BJ (cell line): ENCODE measurements around the gene LAMA3. TPM values are rescaled to one million over a fixed set of nuclear protein-coding genes. Genes with fewer than 3 reads are reported as not detected.

Experiments used
- CTCF ChIA-PET: fragments of 350-600 bp; formaldehyde crosslinking; extraction: SDS; loops from one replicate; lab custom pipeline; 2021; ENCODE audit warnings: antibody characterized with exemption, inconsistent platforms; lab: Yijun Ruan, JAX
- POLR2A ChIA-PET: fragments of 300-600 bp; sonication (Branson Sonifier 250); formaldehyde crosslinking; extraction: SDS; loops from one replicate; lab custom pipeline; 2021; ENCODE audit warnings: antibody characterized with exemption; lab: Charles Lee
- DNase-seq: peaks from one replicate; pipeline ENCODE4 v3.0.0-alpha.2; 2011; ENCODE audit warnings: low read depth
- H3K27me3 ChIP-seq: 2 replicates; pipeline ENCODE4 v1.6.0; 2011; ENCODE audit warnings: low read length; ENCODE audit not compliant: control insufficient read depth, insufficient read depth
- H3K36me3 ChIP-seq: 2 replicates; pipeline ENCODE4 v1.5.1; 2011; ENCODE audit warnings: low read length; ENCODE audit not compliant: control insufficient read depth, insufficient read depth
- H3K4me3 ChIP-seq: 2 replicates; pipeline ENCODE4 v1.5.1; 2011; ENCODE audit warnings: low read depth, mild to moderate bottlenecking, control low read depth, low read length
- polyA plus RNA-seq: library from polyadenylated mRNA; depleted of rRNA; stranded (reverse); fragments of >200 nt; gene quantifications from 2 replicates; pipeline ENCODE4 v1.2.3, GENCODE V29; 2011
- TF ChIP-seq, protein P1 (sequence below): IDR thresholded peaks from 2 replicates; pipeline ENCODE4 v1.5.1; 2011; ENCODE audit warnings: low read depth, mild to moderate bottlenecking, control low read depth, inconsistent platforms, low read length, moderate library complexity; ENCODE audit not compliant: insufficient read depth

LAMA3 gene
- polyA plus RNA-seq, 1 experiment: 5.6 TPM

DNA sequence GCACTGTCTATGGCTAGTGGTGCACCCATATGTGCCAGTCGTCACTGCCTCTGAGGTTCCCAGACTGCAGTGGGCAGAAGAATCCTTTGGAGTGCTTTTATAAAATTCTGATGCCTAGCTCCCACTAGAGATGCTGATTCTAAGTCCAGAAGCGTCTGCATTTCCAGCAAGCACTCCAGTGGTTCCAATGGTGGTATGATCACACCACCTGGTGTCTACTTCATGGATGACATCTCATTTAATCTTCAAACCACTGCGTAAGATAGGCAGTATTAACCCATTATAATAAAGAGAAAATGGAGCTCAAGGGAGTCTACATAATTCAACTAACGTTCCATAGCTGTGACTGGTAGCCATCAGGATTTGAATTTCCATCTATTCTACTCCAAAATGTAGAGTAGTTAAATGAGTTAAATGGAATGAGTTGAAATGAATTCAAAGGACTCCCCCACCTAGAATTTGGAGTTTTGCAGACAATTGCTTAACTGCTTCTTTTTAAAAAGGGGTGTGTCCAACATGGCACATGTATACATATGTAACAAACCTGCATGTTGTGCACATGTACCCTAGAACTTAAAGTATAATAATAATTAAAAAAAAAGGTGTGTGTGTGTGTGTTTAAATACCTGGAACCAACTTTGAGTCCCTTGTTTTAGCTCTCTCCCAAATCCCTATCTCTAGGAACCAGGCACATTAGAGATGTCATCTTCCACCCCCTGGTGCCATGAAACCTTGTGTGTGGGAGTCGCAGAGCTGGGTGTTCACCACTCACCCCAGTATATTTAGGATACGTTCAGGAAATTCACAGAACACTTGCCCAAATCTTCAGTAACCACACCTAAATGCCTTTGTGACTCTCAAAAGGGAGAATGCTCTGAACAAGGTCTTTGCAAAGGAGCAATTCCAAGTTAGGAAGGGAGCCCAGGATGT lies 14.1 kb downstream of the LAMA3 start:
- Histone ChIP-seq H3K36me3 (no peaks in the 10 kb centered on the region), H3K27me3 (no peaks in the 10 kb centered on the region; the same call in 1 of the 2 replicates), H3K4me3 (no peak overlapping the region)
- DNase-seq: no peak
- POLR2A ChIA-PET: no interaction called here
- CTCF ChIA-PET: interaction anchor here (0.6 to 4.7 kb wide), 52 partner anchors 8 to 229 kb away, joined by 3 to 102 read pairs (median 4); partner anchors contain the start of genes LAMA3, NPC1 and RMC1
- TF ChIP-seq, protein P1, sequence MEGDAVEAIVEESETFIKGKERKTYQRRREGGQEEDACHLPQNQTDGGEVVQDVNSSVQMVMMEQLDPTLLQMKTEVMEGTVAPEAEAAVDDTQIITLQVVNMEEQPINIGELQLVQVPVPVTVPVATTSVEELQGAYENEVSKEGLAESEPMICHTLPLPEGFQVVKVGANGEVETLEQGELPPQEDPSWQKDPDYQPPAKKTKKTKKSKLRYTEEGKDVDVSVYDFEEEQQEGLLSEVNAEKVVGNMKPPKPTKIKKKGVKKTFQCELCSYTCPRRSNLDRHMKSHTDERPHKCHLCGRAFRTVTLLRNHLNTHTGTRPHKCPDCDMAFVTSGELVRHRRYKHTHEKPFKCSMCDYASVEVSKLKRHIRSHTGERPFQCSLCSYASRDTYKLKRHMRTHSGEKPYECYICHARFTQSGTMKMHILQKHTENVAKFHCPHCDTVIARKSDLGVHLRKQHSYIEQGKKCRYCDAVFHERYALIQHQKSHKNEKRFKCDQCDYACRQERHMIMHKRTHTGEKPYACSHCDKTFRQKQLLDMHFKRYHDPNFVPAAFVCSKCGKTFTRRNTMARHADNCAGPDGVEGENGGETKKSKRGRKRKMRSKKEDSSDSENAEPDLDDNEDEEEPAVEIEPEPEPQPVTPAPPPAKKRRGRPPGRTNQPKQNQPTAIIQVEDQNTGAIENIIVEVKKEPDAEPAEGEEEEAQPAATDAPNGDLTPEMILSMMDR: peak; percentile 62

DNA sequence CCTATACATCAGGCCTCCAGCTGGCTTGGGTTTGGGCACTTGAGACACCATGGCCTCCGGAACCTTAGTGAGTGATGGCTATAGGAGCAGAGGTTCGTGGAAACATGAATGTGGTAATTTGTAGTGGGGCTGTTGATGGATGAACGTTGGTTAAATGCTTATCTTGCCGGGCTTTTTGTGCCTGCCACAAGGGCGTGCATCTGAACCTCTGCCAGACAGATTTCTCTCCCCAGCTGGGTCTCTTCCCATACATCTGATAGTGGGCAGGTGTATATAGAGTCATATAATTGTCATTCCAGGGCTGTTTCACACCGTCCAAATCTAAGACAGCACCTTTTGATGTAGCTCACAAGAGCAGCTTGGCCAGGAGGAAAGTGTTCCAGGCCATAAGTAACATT lies 14.7 kb downstream of the LAMA3 start:
- TF ChIP-seq, protein P1: no peak
- CTCF ChIA-PET: interaction anchor here (0.8 to 4.7 kb wide), 22 partner anchors 9 to 216 kb away, joined by 3 to 102 read pairs (median 6); partner anchors contain the start of gene LAMA3
- Histone ChIP-seq H3K4me3 (no peak overlapping the region), H3K27me3 (no peaks in the 10 kb centered on the region; the same call in 1 of the 2 replicates), H3K36me3 (no peaks in the 10 kb centered on the region)
- POLR2A ChIA-PET: interaction anchor here (0.7 kb wide), 1 partner anchor 8 kb away, joined by 3 read pairs; no protein-coding TSS in a partner anchor
- no peak for DNase-seq

DNA sequence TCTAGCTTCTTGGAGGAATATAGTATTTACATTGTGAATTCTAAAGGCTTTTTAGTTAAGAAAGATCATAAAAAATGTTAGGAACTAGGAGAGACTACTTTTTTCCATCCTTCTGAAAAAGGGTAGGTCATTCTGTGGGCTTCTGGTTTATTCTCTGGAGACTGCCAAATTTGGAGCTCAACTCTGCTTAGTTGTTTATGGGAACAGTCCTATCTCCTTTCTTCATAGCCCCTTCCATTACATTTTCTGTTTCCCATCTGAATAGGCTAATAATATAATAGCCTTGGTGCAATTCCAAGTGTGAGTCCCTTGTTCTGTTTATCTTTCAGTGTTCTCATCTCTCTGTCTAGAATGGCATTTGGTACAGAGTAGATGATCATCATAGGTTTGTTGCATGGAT lies 15.6 kb downstream of the LAMA3 start:
- H3K36me3 ChIP-seq: no peaks in the 10 kb centered on the region
- H3K27me3 ChIP-seq: no peaks in the 10 kb centered on the region; the same call in 1 of the 2 replicates
- H3K4me3 ChIP-seq: no peak overlapping the region
- TF ChIP-seq, protein P1: no peak
- DNase-seq: no peak
- POLR2A ChIA-PET: interaction anchor here (0.6 to 0.7 kb wide), 2 partner anchors 8 to 213 kb away, joined by 3 to 4 read pairs; no protein-coding TSS in a partner anchor
- CTCF ChIA-PET: interaction anchor here (0.6 to 4.7 kb wide), 7 partner anchors 10 to 206 kb away, joined by 3 to 102 read pairs (median 6); no protein-coding TSS in a partner anchor

DNA sequence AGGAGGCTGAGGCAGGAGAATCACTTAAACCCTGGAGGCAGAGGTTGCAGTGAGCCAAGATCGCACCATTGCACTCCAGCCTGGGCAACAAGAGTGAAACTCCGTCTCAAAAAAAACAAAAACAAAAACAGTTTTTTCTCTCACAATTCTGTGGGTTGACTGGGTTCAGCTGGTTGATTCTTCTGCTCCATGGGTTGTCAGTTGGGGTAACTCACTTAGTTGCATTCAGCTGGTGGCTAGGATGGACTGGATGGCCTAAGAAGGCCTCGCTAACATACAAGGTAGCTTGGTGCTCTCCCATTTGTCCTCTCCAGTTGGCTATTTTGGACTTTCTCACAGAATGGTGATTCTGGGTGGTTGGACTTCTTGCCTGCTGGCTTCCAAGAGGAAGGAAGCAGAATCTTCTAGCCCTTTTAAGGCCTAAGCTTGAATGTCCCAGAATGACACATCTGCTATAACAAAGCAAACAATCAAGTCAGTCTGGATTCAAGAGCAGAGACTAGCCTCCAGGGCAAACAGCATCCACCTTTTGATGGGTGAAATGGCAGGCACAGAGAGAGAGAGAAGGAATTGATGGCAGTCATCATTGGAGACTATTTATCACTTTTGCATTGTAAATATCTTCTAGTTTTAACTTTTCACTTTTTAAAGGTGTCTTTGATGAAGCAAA lies 17.9 kb downstream of the LAMA3 start:
- TF ChIP-seq, protein P1: no peak
- Histone ChIP-seq H3K27me3 (no peaks in the 10 kb centered on the region; the same call in 1 of the 2 replicates), H3K4me3 (no peak overlapping the region), H3K36me3 (no peaks in the 10 kb centered on the region)
- ChIA-PET CTCF (interaction anchor here (1.5 kb wide), 1 partner anchor 85 kb away, joined by 3 read pairs; no protein-coding TSS in a partner anchor), POLR2A (no interaction called here)
- DNase-seq: no peak
